Liver (tissue), 9 donors: ENCODE measurements around the gene GGCT. TPM values are rescaled to one million over a fixed set of nuclear protein-coding genes. Genes with fewer than 3 reads are reported as not detected.

ENCODE experiments used
- DNase-seq: peaks from one replicate; pipeline ENCODE4 v3.0.0-alpha.2; 2017; ENCODE audit warnings: low spot score
- H3K27ac ChIP-seq, 2 donors: one replicate each; pipeline ENCODE4 v1.7.0; 2013; ENCODE audit warnings: inconsistent platforms in 2 of 2, low read length in 2 of 2, control low read depth in 1 of 2, low read depth in 1 of 2, mild to moderate bottlenecking in 1 of 2
- H3K27me3 ChIP-seq, 4 donors: one replicate each; pipeline versions ENCODE4 v1.6.1 to v1.7.0; 2013; ENCODE audit warnings: low read length in 3 of 4, inconsistent platforms in 1 of 4, mild to moderate bottlenecking in 1 of 4, moderate library complexity in 1 of 4; ENCODE audit not compliant: control insufficient read depth in 4 of 4, insufficient read depth in 4 of 4
- H3K36me3 ChIP-seq, 4 donors: one replicate each; pipeline versions ENCODE4 v1.6.1 to v1.7.0; 2013; ENCODE audit warnings: low read length in 3 of 4, mild to moderate bottlenecking in 3 of 4, low read depth in 1 of 4, moderate library complexity in 1 of 4; ENCODE audit not compliant: control insufficient read depth in 4 of 4, insufficient read depth in 3 of 4
- H3K4me1 ChIP-seq, 4 donors: one replicate each; pipeline versions ENCODE4 v1.6.1 to v1.7.0; 2013; ENCODE audit warnings: low read length in 3 of 4, mild to moderate bottlenecking in 3 of 4, moderate library complexity in 1 of 4; ENCODE audit not compliant: control insufficient read depth in 4 of 4, insufficient read depth in 4 of 4
- H3K4me3 ChIP-seq, 3 donors: one replicate each; pipeline versions ENCODE4 v1.6.1 to v1.7.0; 2013; ENCODE audit warnings: low read length in 3 of 3, control low read depth in 1 of 3, low read depth in 1 of 3, mild to moderate bottlenecking in 1 of 3
- H3K9ac ChIP-seq, 2 donors: one replicate each; pipeline ENCODE4 v1.7.0; 2013; ENCODE audit warnings: low read length in 2 of 2, mild to moderate bottlenecking in 2 of 2, moderate library complexity in 2 of 2, control low read depth in 1 of 2, low read depth in 1 of 2
- H3K9me3 ChIP-seq, 4 donors: one replicate each; pipeline versions ENCODE4 v1.6.1 to v1.7.0; 2013; ENCODE audit warnings: low read length in 3 of 4; ENCODE audit not compliant: control insufficient read depth in 4 of 4
- CTCF ChIP-seq: fragments of 150-350 bp; IDR thresholded peaks from 2 replicates; pipeline ENCODE4 v1.5.1; 2017; ENCODE audit warnings: improper control_type of control experiment, low read depth, low read length; ENCODE audit not compliant: missing input control
- FOXA1 ChIP-seq: IDR thresholded peaks from 2 replicates; pipeline ENCODE4 v1.6.1; 2016; ENCODE audit warnings: antibody characterized with exemption
- FOXA2 ChIP-seq: IDR thresholded peaks from 2 replicates; pipeline ENCODE4 v1.6.1; 2016; ENCODE audit warnings: antibody characterized with exemption
- GABPA ChIP-seq, 2 donors: IDR thresholded peaks in 1 of 2; conservative IDR thresholded peaks in 1 of 2; 2 replicates each; pipeline ENCODE4 v1.6.1; 2016; ENCODE audit warnings: antibody characterized with exemption in 2 of 2, mild to moderate bottlenecking in 1 of 2, moderate library complexity in 1 of 2
- HNF4A ChIP-seq, 2 donors: conservative IDR thresholded peaks; 2 replicates each; pipeline ENCODE4 v1.6.1; 2016; ENCODE audit warnings: antibody characterized with exemption in 2 of 2, mild to moderate bottlenecking in 2 of 2
- HNF4G ChIP-seq: IDR thresholded peaks from 2 replicates; pipeline ENCODE4 v1.6.1; 2016; ENCODE audit warnings: antibody characterized with exemption
- JUND ChIP-seq, 2 donors: IDR thresholded peaks; 2 replicates each; pipeline ENCODE4 v1.6.1; 2016; ENCODE audit warnings: antibody characterized with exemption in 2 of 2
- MAX ChIP-seq: IDR thresholded peaks from 2 replicates; pipeline ENCODE4 v1.6.1; 2016; ENCODE audit warnings: antibody characterized with exemption
- NR2F2 ChIP-seq: IDR thresholded peaks from 2 replicates; pipeline ENCODE4 v1.6.1; 2016; ENCODE audit warnings: antibody characterized with exemption
- RAD21 ChIP-seq, 2 donors: IDR thresholded peaks; 2 replicates each; pipeline ENCODE4 v1.6.1; 2016; ENCODE audit warnings: antibody characterized with exemption in 2 of 2, mild to moderate bottlenecking in 2 of 2
- REST ChIP-seq: IDR thresholded peaks from 2 replicates; pipeline ENCODE4 v1.6.1; 2016; ENCODE audit warnings: antibody characterized with exemption, mild to moderate bottlenecking
- RXRA ChIP-seq, 2 donors: IDR thresholded peaks; 2 replicates each; pipeline ENCODE4 v1.6.1; 2017 to 2018; ENCODE audit warnings: antibody characterized with exemption in 2 of 2, mild to moderate bottlenecking in 1 of 2
- SP1 ChIP-seq: IDR thresholded peaks from 2 replicates; pipeline ENCODE4 v1.6.1; 2018; ENCODE audit warnings: antibody characterized with exemption, mild to moderate bottlenecking
- TAF1 ChIP-seq: conservative IDR thresholded peaks from 2 replicates; pipeline ENCODE4 v1.6.1; 2016; ENCODE audit warnings: antibody characterized with exemption, mild to moderate bottlenecking
- YY1 ChIP-seq: IDR thresholded peaks from 2 replicates; pipeline ENCODE4 v1.6.1; 2016; ENCODE audit warnings: antibody characterized with exemption, mild to moderate bottlenecking
- ZBTB33 ChIP-seq: IDR thresholded peaks from 2 replicates; pipeline ENCODE4 v1.6.1; 2016; ENCODE audit warnings: antibody characterized with exemption
- WGBS: extraction: QIAGEN DNeasy Blood & Tissue Kit; methylation state at CpG from one replicate; pipeline ENCODE4 v1.1.7; 2013; 5-methylcytosine and 5-hydroxymethylcytosine counted together
- polyA plus RNA-seq, 2 donors: library from polyadenylated mRNA; stranded (reverse) in 1 of 2; unstranded in 1 of 2; fragments of 200-250 nt in 1 of 2; fragments of >200 nt in 1 of 2; fragmentation: Nextera tagmentation in 1 of 2; extraction: Ambion mirVana in 1 of 2; gene quantifications; one replicate each; pipeline versions ENCODE4 v1.2.1 to v1.2.3, GENCODE V29; 2013 to 2015
- total RNA-seq, 2 donors: library from RNA; depleted of rRNA; stranded (reverse); fragments of >200 nt; gene quantifications; one replicate each; pipeline ENCODE4 v1.2.3, GENCODE V29; 2014
- donor health status: healthy.
- donor health status: healthy.
- donor health status: healthy.
- donor health status: healthy.
- donor health status: healthy.

The GGCT gene
- total and polyA plus RNA-seq, 4 donors: 11.0 to 22.5 (median 21.3) TPM

GRCh38 chr7:30552330-30552729, 47.7 kb upstream of the GGCT start:
- DNase-seq: no peak
- WGBS: 54% methylated on average over 1 of the region's 1 CpG
- Histone ChIP-seq H3K4me1 (peaks cover 2 to 5% (median 4%) of the 10 kb centered on the region in 4 donors), H3K4me3 (no peak overlapping the region), H3K9ac (no peak overlapping the region), H3K27me3 (no peaks in the 10 kb centered on the region), H3K36me3 (peaks cover 0 to 3% (median 0%) of the 10 kb centered on the region in 4 donors), H3K27ac (no peak overlapping the region), H3K9me3 (no peaks in the 10 kb centered on the region)
- TF ChIP-seq HNF4A (conservative IDR thresholded peaks at IDR 0.05) (peak; percentile 24 to 39), MAX (no peak)

- WGBS: 90% methylated on average over 7 of the region's 7 CpGs
- TF ChIP-seq REST (no peak), RXRA (IDR thresholded peaks at IDR 0.05) (no peak), ZBTB33 (no peak), SP1 (no peak), TAF1 (no peak), MAX (no peak), HNF4G (no peak), GABPA (IDR thresholded peaks at IDR 0.05 in 1 of 2, conservative IDR thresholded peaks at IDR 0.05 in 1 of 2) (no peak), NR2F2 (no peak), FOXA1 (no peak), JUND (IDR thresholded peaks at IDR 0.05) (no peak)
- Histone ChIP-seq H3K4me3 (no peak overlapping the region), H3K27me3 (no peaks in the 10 kb centered on the region), H3K9me3 (no peaks in the 10 kb centered on the region), H3K27ac (no peak overlapping the region), H3K36me3 (peaks cover 0 to 3% (median 1%) of the 10 kb centered on the region in 4 donors), H3K4me1 (peaks cover 2 to 5% (median 4%) of the 10 kb centered on the region in 4 donors), H3K9ac (no peak overlapping the region)
- no peak for DNase-seq
Measured at GRCh38 chr7:30549931-30550493, 45.4 kb upstream of the GGCT start.

- H3K27ac ChIP-seq: no peak overlapping the region
- no peaks in the 10 kb centered on the region for H3K9me3 ChIP-seq
- no peaks in the 10 kb centered on the region for H3K27me3 ChIP-seq
- TF ChIP-seq YY1: no peak
- TF ChIP-seq REST: no peak
- no peak for TF ChIP-seq GABPA (IDR thresholded peaks at IDR 0.05 in 1 of 2, conservative IDR thresholded peaks at IDR 0.05 in 1 of 2)
- peak; percentile 83 for TF ChIP-seq CTCF
- no peak for TF ChIP-seq RXRA (IDR thresholded peaks at IDR 0.05)
- TF ChIP-seq FOXA2: peak; percentile 87
- no peak for TF ChIP-seq TAF1
- TF ChIP-seq RAD21 (IDR thresholded peaks at IDR 0.05): peak; percentile 80 to 86
- peak; percentile 68 for TF ChIP-seq FOXA1
- WGBS: 25% methylated on average over 6 of the region's 6 CpGs
- peak; percentile 52 for DNase-seq
- H3K4me1 ChIP-seq: peaks cover 2 to 5% (median 4%) of the 10 kb centered on the region in 4 donors
- H3K4me3 ChIP-seq: no peak overlapping the region
- H3K9ac ChIP-seq: no peak overlapping the region
- H3K36me3 ChIP-seq: peaks cover 0 to 4% (median 1%) of the 10 kb centered on the region in 4 donors
Measured at GRCh38 chr7:30548845-30549244, 44.2 kb upstream of the GGCT start.
